Calu3 (cell line): ENCODE results near the gene ZNF679. TPM values are rescaled to one million over a fixed set of nuclear protein-coding genes. Genes with fewer than 3 reads are reported as not detected.

Source experiments
- BruUV-seq: library from RNA; stranded (reverse); fragments of 400-500 nt; replicated peaks from 2 replicates; lab custom pipeline; 2021; lab: Mats Ljungman, UMichigan
- CTCF ChIA-PET: fragments of 300-600 bp; sonication (Branson Sonifier 250); formaldehyde crosslinking; loops from one replicate; lab custom pipeline; 2022; ENCODE audit warnings: antibody characterized with exemption; lab: Charles Lee
- DNase-seq: peaks from one replicate; pipeline ENCODE4 v3.0.0; 2022
- H3K27ac Mint-ChIP-seq: one replicate; pipeline ENCODE4 v1.8.0; 2022; ENCODE audit warnings: mixed read lengths; ENCODE audit not compliant: unreplicated experiment
- H3K27me3 Mint-ChIP-seq: one replicate; pipeline ENCODE4 v1.8.0; 2022; ENCODE audit warnings: mixed read lengths; ENCODE audit not compliant: unreplicated experiment
- H3K36me3 Mint-ChIP-seq: one replicate; pipeline ENCODE4 v1.8.0; 2022; ENCODE audit warnings: mild to moderate bottlenecking, moderate library complexity, mixed read lengths; ENCODE audit not compliant: insufficient read depth, unreplicated experiment
- H3K4me1 Mint-ChIP-seq: one replicate; pipeline ENCODE4 v1.8.0; 2022; ENCODE audit warnings: mild to moderate bottlenecking, low read depth, mixed read lengths; ENCODE audit not compliant: unreplicated experiment
- H3K4me3 Mint-ChIP-seq: one replicate; pipeline ENCODE4 v1.8.0; 2022; ENCODE audit warnings: mild to moderate bottlenecking, low read depth, moderate library complexity, mixed read lengths; ENCODE audit not compliant: unreplicated experiment
- H3K9me3 Mint-ChIP-seq: one replicate; pipeline ENCODE4 v1.8.0; 2022; ENCODE audit warnings: low read depth, mixed read lengths; ENCODE audit not compliant: unreplicated experiment
- CTCF ChIP-seq: fragments of 200-600 bp; IDR thresholded peaks from one replicate; pipeline ENCODE4 v1.8.0; 2022; ENCODE audit warnings: antibody characterized with exemption; ENCODE audit not compliant: unreplicated experiment
- intact Hi-C: fragments of 100-400 bp; cut with micrococcal nuclease; formaldehyde crosslinking; loops from one replicate; pipeline ENCODE4 v1.10.0; 2022; ENCODE audit not compliant: unreplicated experiment
- total RNA-seq: library from RNA; stranded (reverse); gene quantifications from 2 replicates; pipeline ENCODE4 v1.2.3, GENCODE V29; 2022

The ZNF679 gene
- total RNA-seq, 1 experiment from 2014 or later = not detected

GRCh38 chr7:64183126-64183742 is 45.0 kb upstream of the ZNF679 start:
- BruUV-seq = no TSS peak
- Mint-ChIP-seq H3K27ac (no peak overlapping the region), H3K36me3 (no peaks in the 10 kb centered on the region), H3K4me1 (no peaks in the 10 kb centered on the region), H3K27me3 (no peaks in the 10 kb centered on the region), H3K9me3 (peaks cover 5% of the 10 kb centered on the region), H3K4me3 (no peak overlapping the region)
- DNase-seq = no peak
- CTCF ChIA-PET = no interaction called here
- intact Hi-C loops = no loop called here
- TF ChIP-seq CTCF = peak; percentile 16

GRCh38 chr7:64183827-64184372 is 44.4 kb upstream of the ZNF679 start:
- H3K36me3 Mint-ChIP-seq = no peaks in the 10 kb centered on the region

GRCh38 chr7:64184376-64184775 is 43.9 kb upstream of the ZNF679 start:
- no peak for TF ChIP-seq CTCF
- Mint-ChIP-seq H3K4me1 (no peaks in the 10 kb centered on the region), H3K36me3 (no peaks in the 10 kb centered on the region), H3K9me3 (peaks cover under 1% of the 10 kb centered on the region), H3K27me3 (no peaks in the 10 kb centered on the region), H3K27ac (no peak overlapping the region), H3K4me3 (no peak overlapping the region)
- no peak for DNase-seq
- CTCF ChIA-PET = no interaction called here
- intact Hi-C loops = no loop called here
- BruUV-seq = no TSS peak

More at GRCh38 chr7:64183827-64184372, 44.4 kb upstream of the ZNF679 start:
- no peak for DNase-seq
- intact Hi-C loops = no loop called here
- H3K27ac Mint-ChIP-seq = no peak overlapping the region
- BruUV-seq = no TSS peak
- H3K9me3 Mint-ChIP-seq = peaks cover 3% of the 10 kb centered on the region
- no peaks in the 10 kb centered on the region for H3K4me1 Mint-ChIP-seq
- CTCF ChIA-PET = no interaction called here
- H3K27me3 Mint-ChIP-seq = no peaks in the 10 kb centered on the region
- H3K4me3 Mint-ChIP-seq = no peak overlapping the region
- TF ChIP-seq CTCF = no peak

GRCh38 chr7:64187408-64187807 is 40.9 kb upstream of the ZNF679 start:
- H3K27me3 Mint-ChIP-seq = no peaks in the 10 kb centered on the region

More at GRCh38 chr7:64187408-64187807, 40.9 kb upstream of the ZNF679 start:
- Mint-ChIP-seq H3K36me3 (no peaks in the 10 kb centered on the region), H3K4me1 (no peaks in the 10 kb centered on the region), H3K4me3 (no peak overlapping the region), H3K9me3 (no peaks in the 10 kb centered on the region), H3K27ac (no peak overlapping the region)
- TF ChIP-seq CTCF = no peak
- no peak for DNase-seq
- CTCF ChIA-PET = no interaction called here
- no TSS peak for BruUV-seq
- intact Hi-C loops = no loop called here
